HepG2 (cell line): ENCODE results near the gene LRRTM1. TPM values are rescaled to one million over a fixed set of nuclear protein-coding genes. Genes with fewer than 3 reads are reported as not detected.

Experiments
- ATAC-seq: fragments of 200-7000 bp; cut with Tn5 transposase; 3 replicates; pipeline ENCODE4 v1.9.1; 2020; ENCODE audit warnings: mild to moderate bottlenecking, moderate library complexity
- BruUV-seq: library from RNA; stranded (reverse); fragments of 400-500 nt; replicated peaks from 2 replicates; lab custom pipeline; 2021; lab: Mats Ljungman, UMichigan
- CTCF ChIA-PET: fragments of 300-600 bp; formaldehyde crosslinking; extraction: SDS; loops from one replicate; lab custom pipeline; 2021; ENCODE audit warnings: low total read pairs, inconsistent platforms, low intra/inter-chr PET ratio; lab: Yijun Ruan, JAX
- POLR2A ChIA-PET: fragments of 350-600 bp; sonication (Branson Sonifier 250); formaldehyde crosslinking; loops from one replicate; lab custom pipeline; 2020; ENCODE audit warnings: antibody characterized with exemption, inconsistent platforms; lab: Yijun Ruan, JAX
- DNase-seq: peaks from one replicate; pipeline ENCODE4 v3.0.0-alpha.2; 2015; ENCODE audit warnings: low spot score
- FAIRE-seq: peaks from 3 replicates; lab custom pipeline; 2011; peaks lifted over from hg19 to GRCh38; lab: Jason Lieb, UNC
- H2AFZ ChIP-seq: one replicate; pipeline ENCODE4 v1.6.1; 2011; ENCODE audit warnings: low read length, inconsistent platforms
- H3K27ac ChIP-seq: fragments of 300-600 bp; 3 replicates; pipeline ENCODE4 v1.8.0; 2011; ENCODE audit warnings: mixed run types, mild to moderate bottlenecking, mixed read lengths, low read length, inconsistent platforms; ENCODE audit not compliant: insufficient read depth; ENCODE audit errors: extremely low read length
- H3K27me3 ChIP-seq, 2 experiments: fragments of 200-600 bp in 1 of 2; 2 replicates in 1 of 2; 3 replicates in 1 of 2; pipeline versions ENCODE4 v1.6.0 to v1.8.0; 2011; ENCODE audit warnings: low read length in 2 of 2, mild to moderate bottlenecking in 2 of 2, moderate library complexity in 2 of 2, inconsistent platforms in 1 of 2; ENCODE audit not compliant: insufficient read depth in 2 of 2, control insufficient read depth in 1 of 2
- H3K36me3 ChIP-seq, 2 experiments: fragments of 200-600 bp in 1 of 2; replicated peaks in 1 of 2; 2 replicates in 1 of 2; 3 replicates in 1 of 2; pipeline versions ENCODE4 v1.5.1 to v1.8.0; 2011; ENCODE audit warnings: low read length in 2 of 2, inconsistent platforms in 1 of 2; ENCODE audit not compliant: insufficient read depth in 2 of 2, control insufficient read depth in 1 of 2
- H3K4me1 ChIP-seq: 2 replicates; pipeline ENCODE4 v1.5.1; 2012; ENCODE audit warnings: low read length, inconsistent platforms; ENCODE audit not compliant: insufficient read depth
- H3K4me2 ChIP-seq: 2 replicates; pipeline ENCODE4 v1.6.0; 2011; ENCODE audit warnings: low read depth, low read length, inconsistent platforms
- H3K4me3 ChIP-seq, 3 experiments: fragments of 200-600 bp in 1 of 3; sonication (generic), shearing (Covaris generic) in 1 of 3; replicated peaks in 1 of 3; 2 replicates each; pipeline ENCODE4 v1.5.1; 2011 to 2016; ENCODE audit warnings: low read length in 3 of 3, inconsistent platforms in 2 of 3, low read depth in 2 of 3, mild to moderate bottlenecking in 2 of 3, control low read depth in 1 of 3, mixed read lengths in 1 of 3; ENCODE audit not compliant: insufficient read depth in 1 of 3
- H3K79me2 ChIP-seq: one replicate; pipeline ENCODE4 v1.6.1; 2011; ENCODE audit warnings: low read length, inconsistent platforms; ENCODE audit not compliant: insufficient read depth
- H3K9ac ChIP-seq: 2 replicates; pipeline ENCODE4 v1.6.0; 2011; ENCODE audit warnings: mild to moderate bottlenecking, low read depth, low read length, inconsistent platforms; ENCODE audit not compliant: insufficient read depth
- H3K9me3 ChIP-seq: 2 replicates; pipeline ENCODE4 v1.5.1; 2012; ENCODE audit warnings: mild to moderate bottlenecking, low read length
- H4K20me1 ChIP-seq: 2 replicates; pipeline ENCODE4 v1.6.0; 2011; ENCODE audit warnings: inconsistent platforms, mild to moderate bottlenecking, low read length, moderate library complexity; ENCODE audit not compliant: insufficient read depth
- E2F1 ChIP-seq: sonication (generic); formaldehyde crosslinking; IDR thresholded peaks from 2 replicates; pipeline ENCODE4 v1.5.0; 2020; ENCODE audit warnings: missing genetic modification reagents
- HNRNPL ChIP-seq: fragments of 200-400 bp; formaldehyde crosslinking; IDR thresholded peaks from 2 replicates; pipeline ENCODE4 v1.6.1; 2017; ENCODE audit warnings: mild to moderate bottlenecking, low read depth, low read length
- PRPF4 ChIP-seq: fragments of 200-400 bp; formaldehyde crosslinking; IDR thresholded peaks from 2 replicates; pipeline ENCODE4 v1.6.1; 2016; ENCODE audit warnings: low read length, low read depth; ENCODE audit not compliant: poor library complexity, severe bottlenecking
- SMAD9 ChIP-seq: sonication (generic); formaldehyde crosslinking; IDR thresholded peaks from 2 replicates; pipeline ENCODE4 v1.5.1; 2020; ENCODE audit warnings: mild to moderate bottlenecking, missing genetic modification reagents
- ZBTB20 ChIP-seq: sonication (generic); formaldehyde crosslinking; IDR thresholded peaks from 2 replicates; pipeline ENCODE4 v1.8.1; 2023; ENCODE audit warnings: missing genetic modification reagents, low read depth, mild to moderate bottlenecking, borderline replicate concordance
- ZNF619 ChIP-seq: sonication (generic); formaldehyde crosslinking; IDR thresholded peaks from 2 replicates; pipeline ENCODE4 v1.4.0; 2020; ENCODE audit warnings: mild to moderate bottlenecking, missing genetic modification reagents
- ZNF740 ChIP-seq: sonication (generic); formaldehyde crosslinking; IDR thresholded peaks from 2 replicates; pipeline ENCODE4 v1.4.0; 2020; ENCODE audit warnings: missing genetic modification reagents
- WGBS: methylation state at CpG from one replicate; pipeline ENCODE4 v1.1.6; 2017; ENCODE audit warnings: low lambda C conversion rate; 5-methylcytosine and 5-hydroxymethylcytosine counted together
- in situ Hi-C: cut with HindIII; loops from 2 replicates; pipeline ENCODE4 v1.10.0; 2017; ENCODE audit warnings: low pct_unique_long_range_greater_than_20kb; ENCODE audit not compliant: extremely low pct_ligation_motif_present
- intact Hi-C: fragments of 100-400 bp; cut with micrococcal nuclease; formaldehyde crosslinking; loops from one replicate; pipeline ENCODE4 v1.10.0; 2022; ENCODE audit not compliant: unreplicated experiment
- polyA plus RNA-seq, 8 experiments: library from polyadenylated mRNA; depleted of rRNA in 3 of 8; stranded (reverse) in 7 of 8; unstranded in 1 of 8; fragments of >200 nt; fragmentation: Illumina TruSeq in 4 of 8; extraction: Trizol in 4 of 8; gene quantifications; 2 replicates each; pipeline versions ENCODE4 v1.2.1 to v1.2.3, GENCODE V29; 2011 to 2016; ENCODE audit warnings: low read depth in 4 of 8, missing spikeins in 1 of 8, mixed read lengths in 1 of 8; ENCODE audit not compliant: insufficient read depth in 1 of 8
- total RNA-seq, 5 experiments: library from RNA; depleted of rRNA; stranded (reverse); fragments of >200 nt; fragmentation: Illumina TruSeq; extraction: Trizol; gene quantifications; 2 replicates each; pipeline ENCODE4 v1.2.3, GENCODE V29; 2016; ENCODE audit warnings: low read depth in 1 of 5
- TF ChIP-seq, protein P1 (sequence below): sonication (generic); formaldehyde crosslinking; IDR thresholded peaks from 2 replicates; pipeline ENCODE4 v1.4.0; 2020; ENCODE audit warnings: missing genetic modification reagents
- TF ChIP-seq, protein P2 (sequence below): sonication (generic); formaldehyde crosslinking; IDR thresholded peaks from 2 replicates; pipeline ENCODE4 v1.5.1; 2020; ENCODE audit warnings: missing genetic modification reagents, mild to moderate bottlenecking, borderline replicate concordance
- TF ChIP-seq, protein P3 (sequence below): sonication (generic); formaldehyde crosslinking; IDR thresholded peaks from 2 replicates; pipeline ENCODE4 v1.5.0; 2020; ENCODE audit warnings: mild to moderate bottlenecking, missing genetic modification reagents, borderline replicate concordance

Gene LRRTM1
- total and polyA plus RNA-seq, 2 of the 13 experiments (the other 11 are each of a cell fraction or from before 2014, with no cell fraction given), result not detected

DNA sequence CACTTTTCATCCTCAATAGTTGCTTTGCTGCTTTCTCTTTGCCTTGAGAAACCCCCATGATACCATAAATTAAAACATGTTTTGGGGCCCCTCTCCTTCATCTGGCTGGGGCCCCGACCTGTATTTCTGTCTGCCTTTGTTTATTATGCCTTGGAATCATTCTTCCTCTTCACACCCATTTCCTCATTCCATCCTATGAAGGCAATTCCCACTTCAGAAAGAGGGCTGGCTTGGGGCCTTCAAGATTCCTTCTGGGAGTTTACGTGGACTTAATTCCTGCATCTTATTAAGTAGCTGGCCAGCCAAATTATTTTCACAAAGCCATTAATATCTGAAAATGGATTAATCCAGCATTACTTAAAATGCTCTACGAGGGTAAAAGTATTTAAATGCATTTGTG is 6.8 kb upstream of the LRRTM1 start:
- CTCF ChIA-PET, result no interaction called here
- Histone ChIP-seq H4K20me1 (no peaks in the 10 kb centered on the region), H3K4me1 (no peaks in the 10 kb centered on the region), H3K4me2 (no peak overlapping the region), H3K27ac (no peak overlapping the region), H3K4me3 (no peak overlapping the region), H3K79me2 (no peaks in the 10 kb centered on the region), H3K9me3 (0 out of 2 replicates have a peak, but pooled peaks cover 5% of the 10 kb centered on the region), H3K9ac (no peak overlapping the region), H3K27me3 (no peaks in the 10 kb centered on the region), H3K36me3 (no peaks in the 10 kb centered on the region), H2AFZ (no peak overlapping the region)
- no peak for FAIRE-seq
- 32% methylated on average over 3 of the region's 3 CpGs for WGBS
- POLR2A ChIA-PET, result no interaction called here
- BruUV-seq, result no TSS peak
- ATAC-seq, result no peak
- DNase-seq, result no peak
- intact Hi-C loops, result no loop called here
- in situ Hi-C loops, result no loop called here
- TF ChIP-seq ZNF740 (CRISPR knock-in tag) (no peak), HNRNPL (no peak), ZNF619 (CRISPR knock-in tag) (no peak), PRPF4 (no peak), SMAD9 (CRISPR knock-in tag) (no peak), E2F1 (CRISPR knock-in tag) (no peak), ZBTB20 (CRISPR knock-in tag) (no peak)
- TF ChIP-seq, protein P1, sequence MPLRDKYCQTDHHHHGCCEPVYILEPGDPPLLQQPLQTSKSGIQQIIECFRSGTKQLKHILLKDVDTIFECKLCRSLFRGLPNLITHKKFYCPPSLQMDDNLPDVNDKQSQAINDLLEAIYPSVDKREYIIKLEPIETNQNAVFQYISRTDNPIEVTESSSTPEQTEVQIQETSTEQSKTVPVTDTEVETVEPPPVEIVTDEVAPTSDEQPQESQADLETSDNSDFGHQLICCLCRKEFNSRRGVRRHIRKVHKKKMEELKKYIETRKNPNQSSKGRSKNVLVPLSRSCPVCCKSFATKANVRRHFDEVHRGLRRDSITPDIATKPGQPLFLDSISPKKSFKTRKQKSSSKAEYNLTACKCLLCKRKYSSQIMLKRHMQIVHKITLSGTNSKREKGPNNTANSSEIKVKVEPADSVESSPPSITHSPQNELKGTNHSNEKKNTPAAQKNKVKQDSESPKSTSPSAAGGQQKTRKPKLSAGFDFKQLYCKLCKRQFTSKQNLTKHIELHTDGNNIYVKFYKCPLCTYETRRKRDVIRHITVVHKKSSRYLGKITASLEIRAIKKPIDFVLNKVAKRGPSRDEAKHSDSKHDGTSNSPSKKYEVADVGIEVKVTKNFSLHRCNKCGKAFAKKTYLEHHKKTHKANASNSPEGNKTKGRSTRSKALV (CRISPR knock-in tag), result no peak
- TF ChIP-seq, protein P2, sequence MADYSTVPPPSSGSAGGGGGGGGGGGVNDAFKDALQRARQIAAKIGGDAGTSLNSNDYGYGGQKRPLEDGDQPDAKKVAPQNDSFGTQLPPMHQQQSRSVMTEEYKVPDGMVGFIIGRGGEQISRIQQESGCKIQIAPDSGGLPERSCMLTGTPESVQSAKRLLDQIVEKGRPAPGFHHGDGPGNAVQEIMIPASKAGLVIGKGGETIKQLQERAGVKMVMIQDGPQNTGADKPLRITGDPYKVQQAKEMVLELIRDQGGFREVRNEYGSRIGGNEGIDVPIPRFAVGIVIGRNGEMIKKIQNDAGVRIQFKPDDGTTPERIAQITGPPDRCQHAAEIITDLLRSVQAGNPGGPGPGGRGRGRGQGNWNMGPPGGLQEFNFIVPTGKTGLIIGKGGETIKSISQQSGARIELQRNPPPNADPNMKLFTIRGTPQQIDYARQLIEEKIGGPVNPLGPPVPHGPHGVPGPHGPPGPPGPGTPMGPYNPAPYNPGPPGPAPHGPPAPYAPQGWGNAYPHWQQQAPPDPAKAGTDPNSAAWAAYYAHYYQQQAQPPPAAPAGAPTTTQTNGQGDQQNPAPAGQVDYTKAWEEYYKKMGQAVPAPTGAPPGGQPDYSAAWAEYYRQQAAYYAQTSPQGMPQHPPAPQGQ (CRISPR knock-in tag), result no peak
- TF ChIP-seq, protein P3, sequence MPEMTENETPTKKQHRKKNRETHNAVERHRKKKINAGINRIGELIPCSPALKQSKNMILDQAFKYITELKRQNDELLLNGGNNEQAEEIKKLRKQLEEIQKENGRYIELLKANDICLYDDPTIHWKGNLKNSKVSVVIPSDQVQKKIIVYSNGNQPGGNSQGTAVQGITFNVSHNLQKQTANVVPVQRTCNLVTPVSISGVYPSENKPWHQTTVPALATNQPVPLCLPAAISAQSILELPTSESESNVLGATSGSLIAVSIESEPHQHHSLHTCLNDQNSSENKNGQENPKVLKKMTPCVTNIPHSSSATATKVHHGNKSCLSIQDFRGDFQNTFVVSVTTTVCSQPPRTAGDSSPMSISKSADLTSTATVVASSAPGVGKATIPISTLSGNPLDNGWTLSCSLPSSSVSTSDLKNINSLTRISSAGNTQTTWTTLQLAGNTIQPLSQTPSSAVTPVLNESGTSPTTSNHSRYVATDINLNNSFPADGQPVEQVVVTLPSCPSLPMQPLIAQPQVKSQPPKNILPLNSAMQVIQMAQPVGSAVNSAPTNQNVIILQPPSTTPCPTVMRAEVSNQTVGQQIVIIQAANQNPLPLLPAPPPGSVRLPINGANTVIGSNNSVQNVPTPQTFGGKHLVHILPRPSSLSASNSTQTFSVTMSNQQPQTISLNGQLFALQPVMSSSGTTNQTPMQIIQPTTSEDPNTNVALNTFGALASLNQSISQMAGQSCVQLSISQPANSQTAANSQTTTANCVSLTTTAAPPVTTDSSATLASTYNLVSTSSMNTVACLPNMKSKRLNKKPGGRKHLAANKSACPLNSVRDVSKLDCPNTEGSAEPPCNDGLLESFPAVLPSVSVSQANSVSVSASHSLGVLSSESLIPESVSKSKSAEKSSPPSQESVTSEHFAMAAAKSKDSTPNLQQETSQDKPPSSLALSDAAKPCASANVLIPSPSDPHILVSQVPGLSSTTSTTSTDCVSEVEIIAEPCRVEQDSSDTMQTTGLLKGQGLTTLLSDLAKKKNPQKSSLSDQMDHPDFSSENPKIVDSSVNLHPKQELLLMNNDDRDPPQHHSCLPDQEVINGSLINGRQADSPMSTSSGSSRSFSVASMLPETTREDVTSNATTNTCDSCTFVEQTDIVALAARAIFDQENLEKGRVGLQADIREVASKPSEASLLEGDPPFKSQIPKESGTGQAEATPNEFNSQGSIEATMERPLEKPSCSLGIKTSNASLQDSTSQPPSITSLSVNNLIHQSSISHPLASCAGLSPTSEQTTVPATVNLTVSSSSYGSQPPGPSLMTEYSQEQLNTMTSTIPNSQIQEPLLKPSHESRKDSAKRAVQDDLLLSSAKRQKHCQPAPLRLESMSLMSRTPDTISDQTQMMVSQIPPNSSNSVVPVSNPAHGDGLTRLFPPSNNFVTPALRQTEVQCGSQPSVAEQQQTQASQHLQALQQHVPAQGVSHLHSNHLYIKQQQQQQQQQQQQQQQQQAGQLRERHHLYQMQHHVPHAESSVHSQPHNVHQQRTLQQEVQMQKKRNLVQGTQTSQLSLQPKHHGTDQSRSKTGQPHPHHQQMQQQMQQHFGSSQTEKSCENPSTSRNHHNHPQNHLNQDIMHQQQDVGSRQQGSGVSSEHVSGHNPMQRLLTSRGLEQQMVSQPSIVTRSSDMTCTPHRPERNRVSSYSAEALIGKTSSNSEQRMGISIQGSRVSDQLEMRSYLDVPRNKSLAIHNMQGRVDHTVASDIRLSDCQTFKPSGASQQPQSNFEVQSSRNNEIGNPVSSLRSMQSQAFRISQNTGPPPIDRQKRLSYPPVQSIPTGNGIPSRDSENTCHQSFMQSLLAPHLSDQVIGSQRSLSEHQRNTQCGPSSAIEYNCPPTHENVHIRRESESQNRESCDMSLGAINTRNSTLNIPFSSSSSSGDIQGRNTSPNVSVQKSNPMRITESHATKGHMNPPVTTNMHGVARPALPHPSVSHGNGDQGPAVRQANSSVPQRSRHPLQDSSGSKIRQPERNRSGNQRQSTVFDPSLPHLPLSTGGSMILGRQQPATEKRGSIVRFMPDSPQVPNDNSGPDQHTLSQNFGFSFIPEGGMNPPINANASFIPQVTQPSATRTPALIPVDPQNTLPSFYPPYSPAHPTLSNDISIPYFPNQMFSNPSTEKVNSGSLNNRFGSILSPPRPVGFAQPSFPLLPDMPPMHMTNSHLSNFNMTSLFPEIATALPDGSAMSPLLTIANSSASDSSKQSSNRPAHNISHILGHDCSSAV (CRISPR knock-in tag), result no peak
